ENCODE results near the gene CLSTN2. TPM values are rescaled to one million over a fixed set of nuclear protein-coding genes. Genes with fewer than 3 reads are reported as not detected.

The CLSTN2 gene
- total RNA-seq, 1 donor from 2014 or later = 80.9 TPM

DNA sequence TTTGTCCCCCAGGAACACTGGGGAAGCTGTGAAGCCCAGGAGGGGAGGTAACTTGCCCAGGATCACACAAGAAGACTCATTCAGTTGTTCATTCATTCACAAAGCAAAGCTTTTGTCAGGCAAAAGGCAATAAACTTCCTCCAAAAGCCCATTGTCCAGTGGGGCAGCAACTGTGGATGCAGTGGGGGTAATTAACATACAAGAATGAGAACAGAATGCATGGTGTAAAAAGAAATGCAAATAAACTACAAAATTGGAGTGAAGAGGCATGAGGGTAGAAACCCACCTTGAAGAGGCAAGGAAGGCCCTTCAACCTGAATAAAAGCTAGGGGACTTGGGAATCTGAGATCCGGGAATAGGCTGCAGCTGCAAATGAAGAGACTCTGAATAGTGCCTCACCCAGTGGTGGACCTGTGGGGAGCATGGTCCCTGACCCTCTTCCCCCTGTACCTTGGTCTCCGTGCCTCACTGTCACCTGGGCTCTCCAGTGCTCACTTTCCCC lies 363.6 kb downstream of the CLSTN2 start:
- H3K79me2 ChIP-seq (ENCODE audit: insufficient read depth, low read length) = no peaks in the 10 kb centered on the region
- no peaks in the 10 kb centered on the region for H3K36me3 ChIP-seq (ENCODE audit: insufficient read depth, low read length)
- no peaks in the 10 kb centered on the region for H3K27me3 ChIP-seq (ENCODE audit: insufficient read depth, low read length)
- Mint-ChIP-seq H3K4me1 (ENCODE audit: low read depth, unreplicated experiment) (no peaks in the 10 kb centered on the region), H3K36me3 (ENCODE audit: low read depth, unreplicated experiment) (no peaks in the 10 kb centered on the region), H3K27ac (ENCODE audit: unreplicated experiment) (no peak overlapping the region), H3K4me3 (ENCODE audit: unreplicated experiment) (no peak overlapping the region), H3K27me3 (ENCODE audit: low read depth, unreplicated experiment) (peaks cover 2% of the 10 kb centered on the region), H3K9me3 (ENCODE audit: unreplicated experiment) (peaks cover 3% of the 10 kb centered on the region)
- no peak overlapping the region for H3K4me3 ChIP-seq (ENCODE audit: insufficient read depth, low read depth, low read length)
- FAIRE-seq (no peak), DNase-seq (ENCODE audit: low read depth) (no peak)
- H3K27ac ChIP-seq (ENCODE audit: low read depth, low read length) = no peak overlapping the region
- no peaks in the 10 kb centered on the region for H3K4me1 ChIP-seq (ENCODE audit: insufficient read depth, low read length)
- no peaks in the 10 kb centered on the region for H3K9me3 ChIP-seq (ENCODE audit: insufficient read depth, low read depth, low read length)
- H4K20me1 ChIP-seq (ENCODE audit: insufficient read depth, low read length) = no peaks in the 10 kb centered on the region
- no peak overlapping the region for H3K9ac ChIP-seq (ENCODE audit: low read length)
- H3K4me2 ChIP-seq (ENCODE audit: low read length) = no peak overlapping the region
- H2AFZ ChIP-seq (ENCODE audit: low read depth, low read length) = no peak overlapping the region
- TF ChIP-seq EZH2 (IDR thresholded peaks at IDR 0.05; ENCODE audit: insufficient read depth, low read length) = no peak

DNA sequence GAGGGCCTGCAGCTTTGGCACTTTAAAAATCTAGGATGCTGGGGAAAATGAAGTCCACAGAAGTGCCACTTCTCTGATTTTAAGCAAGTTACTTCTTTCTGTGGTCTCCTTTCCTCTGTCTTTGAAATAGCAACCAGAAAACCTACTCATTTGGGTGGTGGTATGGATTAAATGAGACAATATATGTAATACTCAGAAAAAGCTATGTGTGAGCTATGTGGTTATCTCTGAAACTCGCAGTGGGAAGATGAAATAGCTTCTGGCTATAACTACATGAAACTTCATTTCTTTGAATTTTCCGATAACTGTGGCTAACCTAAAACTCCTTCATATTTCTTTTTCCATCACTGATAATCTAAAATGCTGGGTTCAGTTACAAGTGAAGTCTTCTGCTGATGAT lies 368.9 kb downstream of the CLSTN2 start:
- no peak overlapping the region for H3K4me3 ChIP-seq (ENCODE audit: insufficient read depth, low read depth, low read length)
- TF ChIP-seq, protein P1, sequence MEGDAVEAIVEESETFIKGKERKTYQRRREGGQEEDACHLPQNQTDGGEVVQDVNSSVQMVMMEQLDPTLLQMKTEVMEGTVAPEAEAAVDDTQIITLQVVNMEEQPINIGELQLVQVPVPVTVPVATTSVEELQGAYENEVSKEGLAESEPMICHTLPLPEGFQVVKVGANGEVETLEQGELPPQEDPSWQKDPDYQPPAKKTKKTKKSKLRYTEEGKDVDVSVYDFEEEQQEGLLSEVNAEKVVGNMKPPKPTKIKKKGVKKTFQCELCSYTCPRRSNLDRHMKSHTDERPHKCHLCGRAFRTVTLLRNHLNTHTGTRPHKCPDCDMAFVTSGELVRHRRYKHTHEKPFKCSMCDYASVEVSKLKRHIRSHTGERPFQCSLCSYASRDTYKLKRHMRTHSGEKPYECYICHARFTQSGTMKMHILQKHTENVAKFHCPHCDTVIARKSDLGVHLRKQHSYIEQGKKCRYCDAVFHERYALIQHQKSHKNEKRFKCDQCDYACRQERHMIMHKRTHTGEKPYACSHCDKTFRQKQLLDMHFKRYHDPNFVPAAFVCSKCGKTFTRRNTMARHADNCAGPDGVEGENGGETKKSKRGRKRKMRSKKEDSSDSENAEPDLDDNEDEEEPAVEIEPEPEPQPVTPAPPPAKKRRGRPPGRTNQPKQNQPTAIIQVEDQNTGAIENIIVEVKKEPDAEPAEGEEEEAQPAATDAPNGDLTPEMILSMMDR (IDR thresholded peaks at IDR 0.05; ENCODE audit: insufficient read depth, low read depth, low read length) = no peak
- no peak for TF ChIP-seq EZH2 (IDR thresholded peaks at IDR 0.05; ENCODE audit: insufficient read depth, low read length)
- no peaks in the 10 kb centered on the region for H3K4me1 ChIP-seq (ENCODE audit: insufficient read depth, low read length)
- Mint-ChIP-seq H3K27ac (ENCODE audit: unreplicated experiment) (no peak overlapping the region), H3K4me1 (ENCODE audit: low read depth, unreplicated experiment) (no peaks in the 10 kb centered on the region), H3K9me3 (ENCODE audit: unreplicated experiment) (peaks cover 6% of the 10 kb centered on the region), H3K27me3 (ENCODE audit: low read depth, unreplicated experiment) (peaks cover 3% of the 10 kb centered on the region), H3K36me3 (ENCODE audit: low read depth, unreplicated experiment) (no peaks in the 10 kb centered on the region), H3K4me3 (ENCODE audit: unreplicated experiment) (no peak overlapping the region)
- H2AFZ ChIP-seq (ENCODE audit: low read depth, low read length) = no peak overlapping the region
- no peaks in the 10 kb centered on the region for H3K36me3 ChIP-seq (ENCODE audit: insufficient read depth, low read length)
- H3K27ac ChIP-seq (ENCODE audit: low read depth, low read length) = no peak overlapping the region
- H3K4me2 ChIP-seq (ENCODE audit: low read length) = no peak overlapping the region
- FAIRE-seq (no peak), DNase-seq (ENCODE audit: low read depth) (no peak)
- H3K9ac ChIP-seq (ENCODE audit: low read length) = no peak overlapping the region
- H3K9me3 ChIP-seq (ENCODE audit: insufficient read depth, low read depth, low read length) = no peaks in the 10 kb centered on the region
- H3K27me3 ChIP-seq (ENCODE audit: insufficient read depth, low read length) = peaks cover 2% of the 10 kb centered on the region
- no peaks in the 10 kb centered on the region for H3K79me2 ChIP-seq (ENCODE audit: insufficient read depth, low read length)
- no peaks in the 10 kb centered on the region for H4K20me1 ChIP-seq (ENCODE audit: insufficient read depth, low read length)

DNA sequence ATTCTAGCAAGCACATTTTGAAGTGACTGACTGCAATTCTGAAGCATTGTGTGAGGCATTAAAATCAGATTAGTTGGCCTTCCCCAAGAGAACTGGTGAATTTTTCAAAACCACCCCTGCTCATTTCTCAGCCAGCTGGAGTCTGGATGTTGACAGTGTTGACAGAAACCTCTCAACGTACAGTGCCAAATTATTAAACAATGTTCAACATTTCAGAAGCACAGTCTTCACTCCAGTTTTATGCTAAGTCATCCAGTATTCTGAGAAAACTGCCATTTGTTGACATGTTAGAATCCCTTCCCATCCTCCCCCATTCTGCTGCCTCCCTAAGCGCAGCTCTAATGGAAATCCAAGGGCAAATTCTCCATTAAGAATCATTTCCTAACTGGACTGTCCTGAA lies 373.6 kb downstream of the CLSTN2 start:
- Histone ChIP-seq H3K4me2 (ENCODE audit: low read length) (no peak overlapping the region), H3K4me3 (ENCODE audit: insufficient read depth, low read depth, low read length) (no peak overlapping the region), H3K4me1 (ENCODE audit: insufficient read depth, low read length) (no peaks in the 10 kb centered on the region), H3K9me3 (ENCODE audit: insufficient read depth, low read depth, low read length) (no peaks in the 10 kb centered on the region), H3K27ac (ENCODE audit: low read depth, low read length) (no peak overlapping the region), H3K27me3 (ENCODE audit: insufficient read depth, low read length) (peaks cover 2% of the 10 kb centered on the region), H3K36me3 (ENCODE audit: insufficient read depth, low read length) (no peaks in the 10 kb centered on the region), H4K20me1 (ENCODE audit: insufficient read depth, low read length) (no peaks in the 10 kb centered on the region), H3K9ac (ENCODE audit: low read length) (no peak overlapping the region), H3K79me2 (ENCODE audit: insufficient read depth, low read length) (no peaks in the 10 kb centered on the region), H2AFZ (ENCODE audit: low read depth, low read length) (no peak overlapping the region)
- H3K9me3 Mint-ChIP-seq (ENCODE audit: unreplicated experiment) = peaks cover 2% of the 10 kb centered on the region
- TF ChIP-seq, protein P1 (IDR thresholded peaks at IDR 0.05; ENCODE audit: insufficient read depth, low read depth, low read length) = no peak
- TF ChIP-seq EZH2 (IDR thresholded peaks at IDR 0.05; ENCODE audit: insufficient read depth, low read length) = no peak
- no peak overlapping the region for H3K4me3 Mint-ChIP-seq (ENCODE audit: unreplicated experiment)
- no peak for DNase-seq (ENCODE audit: low read depth)
- peaks cover 4% of the 10 kb centered on the region for H3K27me3 Mint-ChIP-seq (ENCODE audit: low read depth, unreplicated experiment)
- H3K27ac Mint-ChIP-seq (ENCODE audit: unreplicated experiment) = no peak overlapping the region
- no peak for FAIRE-seq
- H3K36me3 Mint-ChIP-seq (ENCODE audit: low read depth, unreplicated experiment) = no peaks in the 10 kb centered on the region
- H3K4me1 Mint-ChIP-seq (ENCODE audit: low read depth, unreplicated experiment) = no peaks in the 10 kb centered on the region
